Panc1 (cell line): Measurements from ENCODE around the gene AGAP1.

Source experiments
- POLR2AphosphoS5 ChIP-seq: IDR thresholded peaks from 2 replicates; pipeline ENCODE4 v1.6.1; 2012; ENCODE audit warnings: mild to moderate bottlenecking, low read depth, low read length, moderate library complexity
- SIN3A ChIP-seq: IDR thresholded peaks from 2 replicates; pipeline ENCODE4 v1.6.1; 2012; ENCODE audit warnings: low read depth, mild to moderate bottlenecking, low read length, moderate library complexity, borderline replicate concordance; ENCODE audit not compliant: insufficient read depth
- TCF7L2 ChIP-seq: IDR thresholded peaks from 2 replicates; pipeline ENCODE4 v1.6.1; 2011; ENCODE audit warnings: mild to moderate bottlenecking, low read depth, low read length, inconsistent platforms
- TF ChIP-seq, protein P1 (sequence below): fragments of 450-650 bp; IDR thresholded peaks from 2 replicates; pipeline ENCODE4 v1.5.1; 2017; ENCODE audit warnings: mild to moderate bottlenecking
- TF ChIP-seq, protein P2 (sequence below), 2 experiments: IDR thresholded peaks; 2 replicates each; pipeline ENCODE4 v1.6.1; 2011 to 2012; ENCODE audit warnings: low read depth in 2 of 2, control low read depth in 1 of 2, low read length in 1 of 2, mild to moderate bottlenecking in 1 of 2, moderate library complexity in 1 of 2; ENCODE audit not compliant: insufficient read depth in 1 of 2

DNA sequence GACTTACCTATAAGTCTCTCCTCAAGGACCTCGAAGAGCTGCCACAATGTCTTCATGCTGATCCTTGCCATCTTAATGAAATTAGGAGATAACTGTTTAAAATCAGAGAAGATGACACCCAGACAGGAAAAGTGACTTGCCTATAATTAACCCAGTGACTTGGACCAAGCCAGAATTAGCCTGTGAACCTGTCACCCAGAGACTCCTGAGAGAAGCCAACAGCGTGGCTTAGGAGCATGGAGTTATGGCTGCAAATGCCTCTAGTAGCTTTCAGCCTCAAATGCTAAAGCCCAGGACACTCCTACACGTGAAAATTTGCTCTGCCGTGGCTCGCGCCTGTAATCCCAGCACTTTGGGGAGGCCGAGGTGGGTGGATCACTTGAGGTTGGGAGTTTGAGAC is 570.2 kb downstream of the AGAP1 start:
- TF ChIP-seq, protein P1, sequence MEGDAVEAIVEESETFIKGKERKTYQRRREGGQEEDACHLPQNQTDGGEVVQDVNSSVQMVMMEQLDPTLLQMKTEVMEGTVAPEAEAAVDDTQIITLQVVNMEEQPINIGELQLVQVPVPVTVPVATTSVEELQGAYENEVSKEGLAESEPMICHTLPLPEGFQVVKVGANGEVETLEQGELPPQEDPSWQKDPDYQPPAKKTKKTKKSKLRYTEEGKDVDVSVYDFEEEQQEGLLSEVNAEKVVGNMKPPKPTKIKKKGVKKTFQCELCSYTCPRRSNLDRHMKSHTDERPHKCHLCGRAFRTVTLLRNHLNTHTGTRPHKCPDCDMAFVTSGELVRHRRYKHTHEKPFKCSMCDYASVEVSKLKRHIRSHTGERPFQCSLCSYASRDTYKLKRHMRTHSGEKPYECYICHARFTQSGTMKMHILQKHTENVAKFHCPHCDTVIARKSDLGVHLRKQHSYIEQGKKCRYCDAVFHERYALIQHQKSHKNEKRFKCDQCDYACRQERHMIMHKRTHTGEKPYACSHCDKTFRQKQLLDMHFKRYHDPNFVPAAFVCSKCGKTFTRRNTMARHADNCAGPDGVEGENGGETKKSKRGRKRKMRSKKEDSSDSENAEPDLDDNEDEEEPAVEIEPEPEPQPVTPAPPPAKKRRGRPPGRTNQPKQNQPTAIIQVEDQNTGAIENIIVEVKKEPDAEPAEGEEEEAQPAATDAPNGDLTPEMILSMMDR = no peak
- TF ChIP-seq SIN3A (no peak), POLR2AphosphoS5 (no peak), TCF7L2 (no peak)
- TF ChIP-seq, protein P2, sequence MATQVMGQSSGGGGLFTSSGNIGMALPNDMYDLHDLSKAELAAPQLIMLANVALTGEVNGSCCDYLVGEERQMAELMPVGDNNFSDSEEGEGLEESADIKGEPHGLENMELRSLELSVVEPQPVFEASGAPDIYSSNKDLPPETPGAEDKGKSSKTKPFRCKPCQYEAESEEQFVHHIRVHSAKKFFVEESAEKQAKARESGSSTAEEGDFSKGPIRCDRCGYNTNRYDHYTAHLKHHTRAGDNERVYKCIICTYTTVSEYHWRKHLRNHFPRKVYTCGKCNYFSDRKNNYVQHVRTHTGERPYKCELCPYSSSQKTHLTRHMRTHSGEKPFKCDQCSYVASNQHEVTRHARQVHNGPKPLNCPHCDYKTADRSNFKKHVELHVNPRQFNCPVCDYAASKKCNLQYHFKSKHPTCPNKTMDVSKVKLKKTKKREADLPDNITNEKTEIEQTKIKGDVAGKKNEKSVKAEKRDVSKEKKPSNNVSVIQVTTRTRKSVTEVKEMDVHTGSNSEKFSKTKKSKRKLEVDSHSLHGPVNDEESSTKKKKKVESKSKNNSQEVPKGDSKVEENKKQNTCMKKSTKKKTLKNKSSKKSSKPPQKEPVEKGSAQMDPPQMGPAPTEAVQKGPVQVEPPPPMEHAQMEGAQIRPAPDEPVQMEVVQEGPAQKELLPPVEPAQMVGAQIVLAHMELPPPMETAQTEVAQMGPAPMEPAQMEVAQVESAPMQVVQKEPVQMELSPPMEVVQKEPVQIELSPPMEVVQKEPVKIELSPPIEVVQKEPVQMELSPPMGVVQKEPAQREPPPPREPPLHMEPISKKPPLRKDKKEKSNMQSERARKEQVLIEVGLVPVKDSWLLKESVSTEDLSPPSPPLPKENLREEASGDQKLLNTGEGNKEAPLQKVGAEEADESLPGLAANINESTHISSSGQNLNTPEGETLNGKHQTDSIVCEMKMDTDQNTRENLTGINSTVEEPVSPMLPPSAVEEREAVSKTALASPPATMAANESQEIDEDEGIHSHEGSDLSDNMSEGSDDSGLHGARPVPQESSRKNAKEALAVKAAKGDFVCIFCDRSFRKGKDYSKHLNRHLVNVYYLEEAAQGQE (IDR thresholded peaks at IDR 0.05; ENCODE audit: insufficient read depth in 1 of 2, low read depth in 2 of 2, low read length in 1 of 2) = no peak
